ENCODE measurements around the gene SYT17. TPM values are rescaled to one million over a fixed set of nuclear protein-coding genes. Genes with fewer than 3 reads are reported as not detected.
A peak's percentile ranks its signal among the peaks of the same experiment; 100 is the strongest.

The SYT17 gene
- polyA plus RNA-seq, 6 donors from 2014 or later: 23.6 to 51.9 (median 33.1) TPM

DNA sequence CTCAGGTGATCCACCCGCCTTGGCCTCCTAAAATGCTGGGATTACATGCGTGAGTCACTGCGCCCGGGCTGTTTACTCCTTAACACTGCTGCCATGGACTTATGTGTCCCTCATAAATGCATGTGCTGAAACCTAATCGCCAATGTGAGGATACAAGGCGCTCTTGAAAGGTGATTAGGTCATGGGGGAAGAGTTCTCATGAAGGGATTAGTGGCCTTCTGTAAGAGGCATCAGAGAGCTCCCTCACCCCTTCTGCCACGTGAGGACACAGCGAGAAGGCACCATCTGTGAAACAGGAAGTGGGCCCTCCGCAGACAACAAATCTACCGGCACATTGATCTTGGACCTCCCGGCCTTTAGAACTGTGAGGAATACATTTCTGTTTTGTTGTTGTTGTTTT, 35.1 kb upstream of the SYT17 start:
- peaks cover 11 to 31% (median 12%) of the 10 kb centered on the region in 3 donors for H3K4me1 Mint-ChIP-seq
- no peak overlapping the region for H3K27ac Mint-ChIP-seq
- ATAC-seq (ENCODE audit: low read depth in 2 of 2): no peak
- DNase-seq: no peak
- peaks cover 0 to 9% (median 7%) of the 10 kb centered on the region in 3 donors for H3K27me3 Mint-ChIP-seq
- H3K36me3 Mint-ChIP-seq: no peaks in the 10 kb centered on the region
- no peak overlapping the region for H3K4me3 Mint-ChIP-seq
- no peaks in the 10 kb centered on the region for H3K9me3 Mint-ChIP-seq

GRCh38 chr16:19133600-19133999, 34.4 kb upstream of the SYT17 start:
- Mint-ChIP-seq H3K27me3 (peaks cover 0 to 9% (median 7%) of the 10 kb centered on the region in 3 donors), H3K4me1 (peaks cover 11 to 31% (median 12%) of the 10 kb centered on the region in 3 donors), H3K4me3 (no peak overlapping the region), H3K9me3 (no peaks in the 10 kb centered on the region), H3K27ac (no peak overlapping the region), H3K36me3 (no peaks in the 10 kb centered on the region)
- DNase-seq: no peak
- no peak for ATAC-seq (ENCODE audit: low read depth in 2 of 2)

DNA sequence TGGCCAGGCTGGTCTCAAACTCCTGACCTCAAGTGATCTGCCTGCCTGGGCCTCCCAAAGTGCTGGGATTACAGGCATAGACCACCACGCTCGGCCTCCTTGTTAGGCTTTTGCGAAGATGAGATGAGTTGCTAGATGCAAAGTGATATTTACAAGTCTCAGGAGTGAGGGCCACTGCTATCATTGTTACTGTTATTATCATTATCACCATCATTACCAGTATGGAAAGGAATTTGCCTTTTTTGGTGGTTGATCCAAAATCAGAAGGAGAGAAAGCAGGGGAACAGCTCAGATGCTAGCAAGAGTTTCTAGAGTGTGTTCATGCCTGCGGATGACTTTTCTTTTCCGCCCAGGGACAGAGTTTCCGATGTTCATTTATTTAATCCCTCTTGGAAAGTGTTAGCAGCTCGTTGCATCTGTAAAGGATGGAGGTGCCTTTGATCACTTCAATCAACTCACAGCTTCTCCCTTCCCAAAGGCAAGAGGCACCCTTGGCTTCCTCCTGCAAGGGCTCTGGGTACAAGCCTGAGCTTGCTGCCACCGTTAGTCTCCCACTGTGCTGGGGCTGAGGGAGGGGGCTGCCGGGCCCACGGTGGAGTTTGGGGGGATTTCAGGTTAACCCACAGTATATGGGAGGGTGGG, 32.7 kb upstream of the SYT17 start:
- Mint-ChIP-seq H3K4me1 (peaks cover 11 to 29% (median 12%) of the 10 kb centered on the region in 3 donors), H3K27me3 (peaks cover 9 to 14% (median 11%) of the 10 kb centered on the region in 3 donors), H3K27ac (no peak overlapping the region), H3K9me3 (no peaks in the 10 kb centered on the region), H3K4me3 (no peak overlapping the region), H3K36me3 (no peaks in the 10 kb centered on the region)
- ATAC-seq (ENCODE audit: low read depth in 2 of 2) (no peak), DNase-seq (no peak)

DNA sequence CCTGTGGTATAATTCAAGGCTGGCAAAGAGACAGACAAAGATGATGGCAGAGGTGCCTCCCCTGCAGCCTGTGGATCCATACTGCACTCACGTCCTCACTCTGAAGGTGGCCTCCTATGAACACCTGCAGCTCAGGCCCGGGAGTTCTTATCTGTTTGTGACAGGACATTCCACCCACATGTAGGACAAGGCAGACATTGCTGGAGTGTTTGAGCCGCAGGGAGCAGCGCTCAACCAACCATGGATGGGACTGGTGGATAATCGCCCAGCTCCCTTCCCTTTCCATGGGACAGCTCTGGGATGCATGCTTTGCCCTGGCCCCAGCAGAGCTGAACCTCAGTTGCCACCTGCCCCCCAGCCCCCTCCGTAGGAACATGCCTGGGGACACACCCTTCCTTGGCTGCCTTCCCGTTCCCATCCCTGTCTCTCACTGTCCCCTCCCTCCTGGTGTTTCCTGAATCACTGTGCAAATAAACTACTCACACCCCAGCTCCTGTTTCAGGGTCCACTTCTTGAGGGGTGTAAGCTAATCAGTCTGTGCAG, 32.1 kb upstream of the SYT17 start:
- no peak overlapping the region for H3K4me3 Mint-ChIP-seq
- ATAC-seq (ENCODE audit: low read depth in 2 of 2) (no peak), DNase-seq (no peak)
- H3K27me3 Mint-ChIP-seq: peaks cover 16 to 20% (median 17%) of the 10 kb centered on the region in 3 donors
- no peak overlapping the region for H3K27ac Mint-ChIP-seq
- H3K4me1 Mint-ChIP-seq: peaks cover 6 to 22% (median 6%) of the 10 kb centered on the region in 3 donors
- no peaks in the 10 kb centered on the region for H3K9me3 Mint-ChIP-seq
- H3K36me3 Mint-ChIP-seq: no peaks in the 10 kb centered on the region

- no peak for DNase-seq
Observed at GRCh38 chr16:19136549-19137196, 31.4 kb upstream of the SYT17 start.

DNA sequence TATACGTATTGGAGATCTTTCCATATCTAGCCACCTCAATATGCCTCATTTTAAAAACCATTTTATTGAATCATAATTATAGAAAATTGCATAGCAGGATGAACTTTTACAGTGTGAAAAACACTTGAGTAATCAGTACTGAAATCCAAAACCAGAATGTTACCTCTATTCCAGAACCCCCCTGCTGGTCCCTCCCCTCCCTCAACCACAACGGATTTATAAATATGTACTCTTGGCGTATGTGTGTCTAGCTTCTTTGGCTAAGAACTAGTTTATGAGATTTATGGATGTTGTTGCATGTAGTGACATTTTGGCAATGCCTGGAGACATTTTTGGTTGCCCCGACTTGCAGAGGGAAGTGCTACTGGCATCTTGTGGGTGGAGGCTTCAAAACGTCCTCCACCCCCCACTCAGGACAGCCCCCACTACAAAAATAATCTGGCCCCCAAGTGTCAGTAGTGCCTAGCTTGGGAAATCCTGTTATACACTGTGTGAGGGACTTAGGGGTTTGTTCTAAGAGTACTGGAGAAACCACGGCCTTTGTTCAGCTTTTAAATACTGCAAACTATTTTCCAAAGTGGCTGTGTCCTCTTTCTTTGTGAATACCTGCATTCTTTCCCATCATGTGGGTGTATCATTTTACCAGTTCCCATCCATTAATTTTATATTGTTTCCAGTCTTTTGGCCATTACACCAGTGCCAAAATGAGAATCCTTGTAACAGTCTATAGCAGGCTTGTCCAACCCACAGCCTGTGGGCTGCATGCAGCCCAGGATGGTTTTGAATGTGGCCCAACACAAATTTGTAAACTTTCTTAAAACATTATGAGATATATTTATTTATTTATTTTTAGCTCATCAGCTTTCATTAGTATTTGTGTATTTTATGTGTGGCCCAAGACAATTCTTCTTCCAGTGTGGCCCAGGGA, 30.6 kb upstream of the SYT17 start:
- DNase-seq (no peak), ATAC-seq (ENCODE audit: low read depth in 2 of 2) (no peak)
- Mint-ChIP-seq H3K27me3 (peaks cover 19 to 23% (median 21%) of the 10 kb centered on the region in 3 donors), H3K27ac (peak overlapping the region in 1 of 6 donors; percentile 39), H3K4me3 (no peak overlapping the region), H3K4me1 (peaks cover 0 to 10% (median 0%) of the 10 kb centered on the region in 3 donors), H3K9me3 (no peaks in the 10 kb centered on the region), H3K36me3 (no peaks in the 10 kb centered on the region)

More at GRCh38 chr16:19136549-19137196, 31.4 kb upstream of the SYT17 start:
- ATAC-seq (ENCODE audit: low read depth in 2 of 2): no peak
- Mint-ChIP-seq H3K4me3 (no peak overlapping the region), H3K27me3 (peaks cover 19 to 20% (median 20%) of the 10 kb centered on the region in 3 donors), H3K4me1 (peaks cover 0 to 15% (median 0%) of the 10 kb centered on the region in 3 donors), H3K27ac (no peak overlapping the region), H3K9me3 (no peaks in the 10 kb centered on the region), H3K36me3 (no peaks in the 10 kb centered on the region)

DNA sequence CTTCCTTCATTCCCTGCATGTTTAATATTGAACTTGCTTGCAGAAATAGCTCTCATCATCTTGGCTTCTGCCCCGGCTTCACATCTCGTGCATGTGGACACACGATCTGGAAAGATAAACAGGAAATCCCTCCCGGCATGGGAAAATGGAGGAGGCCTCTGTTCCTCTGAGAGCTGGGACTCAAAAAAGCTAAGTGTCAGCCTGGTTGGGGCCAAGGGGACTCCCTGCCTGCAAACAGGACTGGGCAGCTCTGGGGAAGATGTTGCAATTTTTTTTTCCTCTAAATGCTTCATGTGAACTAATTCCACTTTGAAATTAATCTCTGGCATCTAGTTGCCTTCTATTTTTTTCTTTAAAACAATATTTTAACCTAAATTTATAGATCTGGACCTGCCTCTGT, 29.4 kb upstream of the SYT17 start:
- Mint-ChIP-seq H3K27ac (no peak overlapping the region), H3K4me1 (no peaks in the 10 kb centered on the region), H3K27me3 (peaks cover 19 to 25% (median 23%) of the 10 kb centered on the region in 3 donors), H3K9me3 (no peaks in the 10 kb centered on the region), H3K4me3 (no peak overlapping the region), H3K36me3 (no peaks in the 10 kb centered on the region)
- ATAC-seq (ENCODE audit: low read depth in 2 of 2): no peak
- no peak for DNase-seq

- DNase-seq: no peak
- no peaks in the 10 kb centered on the region for H3K36me3 Mint-ChIP-seq
- ATAC-seq (ENCODE audit: low read depth in 2 of 2): no peak
- no peak overlapping the region for H3K27ac Mint-ChIP-seq
- peaks cover 22 to 30% (median 26%) of the 10 kb centered on the region in 3 donors for H3K27me3 Mint-ChIP-seq
- no peak overlapping the region for H3K4me3 Mint-ChIP-seq
- no peaks in the 10 kb centered on the region for H3K4me1 Mint-ChIP-seq
- H3K9me3 Mint-ChIP-seq: no peaks in the 10 kb centered on the region
Observed at GRCh38 chr16:19139436-19140091, 28.5 kb upstream of the SYT17 start.

DNA sequence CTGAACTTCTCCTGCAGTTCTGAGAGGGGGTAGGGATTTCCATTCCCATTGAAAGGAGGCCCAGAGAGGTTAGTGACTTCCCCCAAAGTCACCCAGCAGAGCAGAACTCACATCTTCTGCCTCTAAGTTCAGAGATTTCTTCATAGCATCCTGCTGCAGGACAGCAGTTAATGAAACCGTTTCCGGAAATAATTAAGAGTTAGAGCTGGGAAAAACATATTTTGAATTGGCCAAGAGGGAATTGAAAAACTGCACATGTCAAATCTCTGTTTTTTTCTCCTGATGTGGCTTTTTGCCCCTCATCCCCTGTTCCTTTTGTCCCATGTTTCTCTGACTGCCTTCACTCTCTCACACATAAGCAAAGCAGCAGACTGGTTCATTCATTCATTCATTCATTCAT, 27.6 kb upstream of the SYT17 start:
- no peak for ATAC-seq (ENCODE audit: low read depth in 2 of 2)
- H3K4me1 Mint-ChIP-seq: no peaks in the 10 kb centered on the region
- DNase-seq: no peak
- no peaks in the 10 kb centered on the region for H3K36me3 Mint-ChIP-seq
- no peaks in the 10 kb centered on the region for H3K9me3 Mint-ChIP-seq
- H3K4me3 Mint-ChIP-seq: no peak overlapping the region
- H3K27me3 Mint-ChIP-seq: peaks cover 27 to 33% (median 28%) of the 10 kb centered on the region in 3 donors
- no peak overlapping the region for H3K27ac Mint-ChIP-seq

- DNase-seq: no peak
- peaks cover 0 to 7% (median 4%) of the 10 kb centered on the region in 7 donors for H3K9me3 Mint-ChIP-seq
- no peaks in the 10 kb centered on the region for H3K36me3 Mint-ChIP-seq
- ATAC-seq (ENCODE audit: low read depth in 2 of 2): no peak
- H3K4me3 Mint-ChIP-seq: no peak overlapping the region
- no peak overlapping the region for H3K27ac Mint-ChIP-seq
- peaks cover 18 to 33% (median 29%) of the 10 kb centered on the region in 3 donors for H3K27me3 Mint-ChIP-seq
- H3K4me1 Mint-ChIP-seq: no peaks in the 10 kb centered on the region
Observed at GRCh38 chr16:19142939-19143598, 25.0 kb upstream of the SYT17 start.

- no peak for ATAC-seq (ENCODE audit: low read depth in 2 of 2)
- no peaks in the 10 kb centered on the region for H3K36me3 Mint-ChIP-seq
- no peak overlapping the region for H3K4me3 Mint-ChIP-seq
- no peak for DNase-seq
- H3K4me1 Mint-ChIP-seq: no peaks in the 10 kb centered on the region
- peaks cover 24 to 33% (median 29%) of the 10 kb centered on the region in 3 donors for H3K27me3 Mint-ChIP-seq
- no peak overlapping the region for H3K27ac Mint-ChIP-seq
- H3K9me3 Mint-ChIP-seq: peaks cover 0 to 12% (median 7%) of the 10 kb centered on the region in 7 donors
Observed at GRCh38 chr16:19143599-19143956, 24.5 kb upstream of the SYT17 start.

GRCh38 chr16:19145010-19145409, 23.0 kb upstream of the SYT17 start:
- Mint-ChIP-seq H3K4me3 (no peak overlapping the region), H3K27ac (no peak overlapping the region), H3K36me3 (no peaks in the 10 kb centered on the region), H3K27me3 (peaks cover 27 to 32% (median 28%) of the 10 kb centered on the region in 3 donors), H3K9me3 (peaks cover 0 to 14% (median 7%) of the 10 kb centered on the region in 7 donors), H3K4me1 (no peaks in the 10 kb centered on the region)
- no peak for ATAC-seq (ENCODE audit: low read depth in 2 of 2)
- no peak for DNase-seq

Data from naive B cell (primary cell).